ENCODE results near the gene NKX2-2. TPM values are rescaled to one million over a fixed set of nuclear protein-coding genes. Genes with fewer than 3 reads are reported as not detected.

The NKX2-2 gene
- total RNA-seq, 4 donors from 2014 or later: not detected

- peaks cover 38 to 66% (median 63%) of the 10 kb centered on the region in 4 donors for H3K4me1 ChIP-seq
- 3% methylated on average over 20 of the region's 20 CpGs for WGBS
- H3K27me3 ChIP-seq: peaks cover 5 to 100% (median 81%) of the 10 kb centered on the region in 4 donors
Measured at GRCh38 chr20:21516180-21516567, 2.3 kb upstream of the NKX2-2 start.

GRCh38 chr20:21515300-21516179 is 1.7 kb upstream of the NKX2-2 start:
- TF ChIP-seq EP300 (IDR thresholded peaks at IDR 0.05) (no peak), POLR2AphosphoS5 (IDR thresholded peaks at IDR 0.05) (no peak), CTCF (IDR thresholded peaks at IDR 0.05) (no peak), POLR2A (IDR thresholded peaks at IDR 0.05; ENCODE audit: low read depth) (no peak)
- WGBS: 2% methylated on average over 37 of the region's 61 CpGs
- Histone ChIP-seq H3K27me3 (peaks cover 5 to 100% (median 82%) of the 10 kb centered on the region in 4 donors), H3K9me3 (no peaks in the 10 kb centered on the region), H3K27ac (replicated peaks in 1 of 4) (no peak overlapping the region), H3K36me3 (no peaks in the 10 kb centered on the region), H3K4me3 (peak overlapping the region in 2 of 4 donors; percentile 44 to 49), H3K4me1 (peaks cover 44 to 73% (median 69%) of the 10 kb centered on the region in 4 donors)
- intact Hi-C loops (cut with DNase I): no loop called here
- no peak for DNase-seq (ENCODE audit: extremely low spot score)

More at GRCh38 chr20:21516180-21516567, 2.3 kb upstream of the NKX2-2 start:
- H3K4me3 ChIP-seq: no peak overlapping the region
- H3K36me3 ChIP-seq: no peaks in the 10 kb centered on the region
- TF ChIP-seq EP300 (IDR thresholded peaks at IDR 0.05) (no peak), CTCF (IDR thresholded peaks at IDR 0.05) (no peak), POLR2AphosphoS5 (IDR thresholded peaks at IDR 0.05) (no peak), POLR2A (IDR thresholded peaks at IDR 0.05; ENCODE audit: low read depth) (no peak)
- H3K27ac ChIP-seq (replicated peaks in 1 of 4): no peak overlapping the region
- no peak for DNase-seq (ENCODE audit: extremely low spot score)
- intact Hi-C loops (cut with DNase I): no loop called here
- H3K9me3 ChIP-seq: no peaks in the 10 kb centered on the region

- DNase-seq (ENCODE audit: extremely low spot score): no peak
- WGBS: 2% methylated on average over 37 of the region's 39 CpGs
- TF ChIP-seq POLR2A (IDR thresholded peaks at IDR 0.05; ENCODE audit: low read depth) (no peak), EP300 (IDR thresholded peaks at IDR 0.05) (no peak), CTCF (IDR thresholded peaks at IDR 0.05) (no peak), POLR2AphosphoS5 (IDR thresholded peaks at IDR 0.05) (no peak)
- Histone ChIP-seq H3K27ac (replicated peaks in 1 of 4) (no peak overlapping the region), H3K4me3 (peak overlapping the region; percentile 34 to 49 (median 46)), H3K9me3 (no peaks in the 10 kb centered on the region), H3K27me3 (peaks cover 5 to 100% (median 86%) of the 10 kb centered on the region in 4 donors), H3K4me1 (peaks cover 53 to 81% (median 77%) of the 10 kb centered on the region in 4 donors), H3K36me3 (no peaks in the 10 kb centered on the region)
- intact Hi-C loops (cut with DNase I): no loop called here
Measured at GRCh38 chr20:21514553-21515251, 838 bp upstream of the NKX2-2 start.

GRCh38 chr20:21513181-21513663 is 642 bp downstream of the NKX2-2 start:
- H3K36me3 ChIP-seq: no peaks in the 10 kb centered on the region
- H3K27ac ChIP-seq (replicated peaks in 1 of 4): no peak overlapping the region
- TF ChIP-seq CTCF (IDR thresholded peaks at IDR 0.05): no peak
- TF ChIP-seq POLR2A (IDR thresholded peaks at IDR 0.05; ENCODE audit: low read depth): no peak
- no peak for TF ChIP-seq EP300 (IDR thresholded peaks at IDR 0.05)
- TF ChIP-seq POLR2AphosphoS5 (IDR thresholded peaks at IDR 0.05): no peak
- no peaks in the 10 kb centered on the region for H3K9me3 ChIP-seq
- H3K27me3 ChIP-seq: peaks cover 5 to 100% (median 82%) of the 10 kb centered on the region in 4 donors
- WGBS: 2% methylated on average over 20 of the region's 30 CpGs
- peaks cover 54 to 86% (median 82%) of the 10 kb centered on the region in 4 donors for H3K4me1 ChIP-seq
- H3K4me3 ChIP-seq: peak overlapping the region; percentile 34 to 49 (median 46)
- DNase-seq (ENCODE audit: extremely low spot score): no peak
- intact Hi-C loops (cut with DNase I): no loop called here
